H1 (cell line): ENCODE measurements around the gene CFHR3. TPM values are rescaled to one million over a fixed set of nuclear protein-coding genes. Genes with fewer than 3 reads are reported as not detected.

Experiments used
- CTCF ChIA-PET: fragments of 300-600 bp; sonication (Branson Sonifier 250); formaldehyde crosslinking; loops from one replicate; lab custom pipeline; 2021; ENCODE audit not compliant: partially characterized antibody; lab: Charles Lee
- POLR2A ChIA-PET: fragments of 300-600 bp; sonication (Branson Sonifier 250); formaldehyde crosslinking; loops from one replicate; lab custom pipeline; 2021; ENCODE audit warnings: inconsistent platforms; ENCODE audit not compliant: partially characterized antibody; lab: Charles Lee
- DNase-seq, 2 experiments: peaks; one replicate each; pipeline versions ENCODE4 v3.0.0 to v3.0.0-alpha.2; 2010 to 2022; ENCODE audit warnings: low spot score in 2 of 2, low read depth in 1 of 2, mixed read lengths in 1 of 2
- FAIRE-seq: peaks from 2 replicates; lab custom pipeline; 2011; peaks lifted over from hg19 to GRCh38; lab: Jason Lieb, UNC
- H2AFZ ChIP-seq: 2 replicates; pipeline ENCODE4 v1.8.1; 2012; ENCODE audit warnings: low read length, inconsistent platforms
- H2AK5ac ChIP-seq: 2 replicates; pipeline ENCODE4 v1.6.1; 2013; ENCODE audit warnings: low read depth, low read length
- H2BK120ac ChIP-seq: replicated peaks from 2 replicates; pipeline ENCODE3; 2013; ENCODE audit warnings: low read depth, low read length, inconsistent platforms
- H2BK12ac ChIP-seq: 2 replicates; pipeline ENCODE4 v1.6.1; 2013; ENCODE audit warnings: low read depth, low read length
- H2BK15ac ChIP-seq: 2 replicates; pipeline ENCODE4 v1.6.1; 2013; ENCODE audit warnings: low read length
- H2BK20ac ChIP-seq: 2 replicates; pipeline ENCODE4 v1.6.1; 2013; ENCODE audit warnings: low read length
- H2BK5ac ChIP-seq: 2 replicates; pipeline ENCODE4 v1.6.1; 2013; ENCODE audit warnings: low read depth, low read length
- H3K14ac ChIP-seq: 2 replicates; pipeline ENCODE4 v1.6.1; 2013; ENCODE audit warnings: inconsistent platforms; ENCODE audit not compliant: insufficient read length
- H3K18ac ChIP-seq: 2 replicates; pipeline ENCODE4 v1.6.1; 2013; ENCODE audit warnings: low read length; ENCODE audit errors: extremely low read depth
- H3K23ac ChIP-seq: 2 replicates; pipeline ENCODE4 v1.6.1; 2013; ENCODE audit warnings: inconsistent platforms; ENCODE audit not compliant: insufficient read length
- H3K23me2 ChIP-seq: 2 replicates; pipeline ENCODE4 v1.6.1; 2013; ENCODE audit warnings: low read depth, low read length
- H3K27ac ChIP-seq: 2 replicates; pipeline ENCODE4 v1.6.1; 2011; ENCODE audit warnings: low read depth, low read length, inconsistent platforms
- H3K27me3 ChIP-seq, 4 experiments: replicated peaks in 1 of 4; 1 replicate in 1 of 4; 2 replicates in 3 of 4; pipeline versions ENCODE4 v1.6.1 to v1.8.1; 2011 to 2013; ENCODE audit warnings: low read length in 3 of 4, mild to moderate bottlenecking in 3 of 4, inconsistent platforms in 2 of 4, mixed read lengths in 2 of 4, moderate library complexity in 1 of 4; ENCODE audit not compliant: control insufficient read depth in 3 of 4, insufficient read depth in 3 of 4; ENCODE audit errors: extremely low read depth in 1 of 4
- H3K36me3 ChIP-seq, 4 experiments: 2 replicates each; pipeline versions ENCODE4 v1.6.1 to v1.8.1; 2011 to 2013; ENCODE audit warnings: mild to moderate bottlenecking in 4 of 4, low read length in 3 of 4, moderate library complexity in 2 of 4, control low read depth in 1 of 4, inconsistent platforms in 1 of 4; ENCODE audit not compliant: insufficient read depth in 4 of 4, control insufficient read depth in 2 of 4
- H3K4ac ChIP-seq: replicated peaks from 2 replicates; pipeline ENCODE3; 2013; ENCODE audit warnings: low read length, low read depth, mixed read lengths, inconsistent platforms; ENCODE audit not compliant: insufficient read length
- H3K4me1 ChIP-seq, 4 experiments: replicated peaks in 1 of 4; 1 replicate in 1 of 4; 2 replicates in 3 of 4; pipeline versions ENCODE4 v1.6.1 to v1.8.1; 2011 to 2013; ENCODE audit warnings: low read length in 3 of 4, inconsistent platforms in 2 of 4, mixed read lengths in 1 of 4; ENCODE audit not compliant: insufficient read depth in 4 of 4, control insufficient read depth in 3 of 4
- H3K4me2 ChIP-seq, 2 experiments: 2 replicates each; pipeline versions ENCODE4 v1.6.1 to v1.8.1; 2011 to 2013; ENCODE audit warnings: low read depth in 2 of 2, low read length in 2 of 2, control low read depth in 1 of 2, inconsistent platforms in 1 of 2, mild to moderate bottlenecking in 1 of 2; ENCODE audit not compliant: insufficient read depth in 1 of 2
- H3K4me3 ChIP-seq, 4 experiments: fragments of 200-600, 300-600 bp in 1 of 4; sonication (generic), shearing (Covaris generic), sonication (Bioruptor Twin) in 1 of 4; 2 replicates each; pipeline versions ENCODE4 v1.5.1 to v1.8.1; 2011 to 2016; ENCODE audit warnings: low read length in 4 of 4, low read depth in 3 of 4, control low read depth in 2 of 4, inconsistent platforms in 2 of 4, mild to moderate bottlenecking in 2 of 4, mixed read lengths in 1 of 4, moderate library complexity in 1 of 4; ENCODE audit not compliant: insufficient read depth in 2 of 4; ENCODE audit errors: extremely low read depth in 1 of 4
- H3K56ac ChIP-seq: replicated peaks from 2 replicates; pipeline ENCODE3; 2013; ENCODE audit warnings: low read depth, mild to moderate bottlenecking, mixed read lengths, low read length, inconsistent platforms; ENCODE audit not compliant: insufficient read length
- H3K79me1 ChIP-seq: 2 replicates; pipeline ENCODE4 v1.6.1; 2013; ENCODE audit warnings: low read depth, low read length, control low read depth
- H3K79me2 ChIP-seq, 2 experiments: 2 replicates each; pipeline versions ENCODE4 v1.6.1 to v1.8.1; 2012 to 2013; ENCODE audit warnings: low read length in 2 of 2, mild to moderate bottlenecking in 2 of 2, inconsistent platforms in 1 of 2; ENCODE audit not compliant: insufficient read depth in 2 of 2, control insufficient read depth in 1 of 2
- H3K9ac ChIP-seq, 4 experiments: replicated peaks in 1 of 4; 1 replicate in 1 of 4; 2 replicates in 3 of 4; pipeline versions ENCODE4 v1.6.1 to v1.8.1; 2011 to 2013; ENCODE audit warnings: low read depth in 3 of 4, low read length in 3 of 4, control low read depth in 2 of 4, mild to moderate bottlenecking in 2 of 4, moderate library complexity in 2 of 4, inconsistent platforms in 1 of 4; ENCODE audit errors: extremely low read depth in 1 of 4
- H3K9me3 ChIP-seq, 2 experiments: 2 replicates each; pipeline versions ENCODE4 v1.6.1 to v1.8.1; 2012 to 2013; ENCODE audit warnings: mild to moderate bottlenecking in 2 of 2, moderate library complexity in 2 of 2, control low read depth in 1 of 2, inconsistent platforms in 1 of 2, low read depth in 1 of 2, low read length in 1 of 2, mixed read lengths in 1 of 2; ENCODE audit not compliant: insufficient read depth in 2 of 2
- H4K20me1 ChIP-seq, 2 experiments: replicated peaks in 1 of 2; 2 replicates each; pipeline versions ENCODE3 to v1.8.1; 2011 to 2013; ENCODE audit warnings: inconsistent platforms in 2 of 2, low read length in 2 of 2, mild to moderate bottlenecking in 1 of 2; ENCODE audit not compliant: insufficient read depth in 2 of 2, control insufficient read depth in 1 of 2
- H4K5ac ChIP-seq: 2 replicates; pipeline ENCODE4 v1.6.1; 2013; ENCODE audit warnings: low read length, low read depth, mixed read lengths, inconsistent platforms; ENCODE audit not compliant: insufficient read length
- H4K8ac ChIP-seq: 2 replicates; pipeline ENCODE4 v1.8.0; 2013; ENCODE audit warnings: mild to moderate bottlenecking, moderate library complexity, low read length, inconsistent platforms; ENCODE audit not compliant: insufficient read depth; ENCODE audit errors: extremely low read depth
- H4K91ac ChIP-seq: replicated peaks from 2 replicates; pipeline ENCODE3; 2013; ENCODE audit warnings: low read length, mixed read lengths, inconsistent platforms; ENCODE audit not compliant: insufficient read length
- CREB1 ChIP-seq: IDR thresholded peaks from 2 replicates; pipeline ENCODE4 v1.6.1; 2012; ENCODE audit warnings: inconsistent platforms
- EZH2 ChIP-seq: fragments of 200-600 bp; sonication (generic); IDR thresholded peaks from 2 replicates; pipeline ENCODE4 v1.7.1; 2012; ENCODE audit warnings: low read depth, mild to moderate bottlenecking, moderate library complexity, low read length, inconsistent platforms; ENCODE audit not compliant: severe bottlenecking
- PHF8 ChIP-seq: fragments of 200-600 bp; sonication (generic); conservative IDR thresholded peaks from 2 replicates; pipeline ENCODE4 v1.7.1; 2012; ENCODE audit warnings: low read depth, mild to moderate bottlenecking, inconsistent platforms, low read length, moderate library complexity
- POU5F1 ChIP-seq: IDR thresholded peaks from 2 replicates; pipeline ENCODE4 v1.6.1; 2011; ENCODE audit warnings: low read depth, mild to moderate bottlenecking, low read length, moderate library complexity
- TBP ChIP-seq: IDR thresholded peaks from 2 replicates; pipeline ENCODE4 v1.6.1; 2011; ENCODE audit warnings: low read depth, low read length, improper control_type of control experiment
- TEAD4 ChIP-seq: IDR thresholded peaks from 2 replicates; pipeline ENCODE4 v1.6.1; 2012; ENCODE audit warnings: low read depth, low read length, inconsistent platforms, mixed read lengths
- WGBS, 2 experiments: shearing (Covaris generic) in 1 of 2; methylation state at CpG; one replicate each; pipeline versions ENCODE4 v1.1.6 to v1.1.7; 2013 to 2015; ENCODE audit warnings: low lambda C conversion rate in 2 of 2, mixed read lengths in 2 of 2, inconsistent platforms in 1 of 2, low coverage in 1 of 2, missing lambda C conversion rate in 1 of 2; ENCODE audit not compliant: insufficient replicate concordance in 2 of 2, insufficient coverage in 1 of 2, insufficient read length in 1 of 2; ENCODE audit errors: extremely low coverage in 1 of 2, missing lambda C conversion rate in 1 of 2; 5-methylcytosine and 5-hydroxymethylcytosine counted together
- polyA plus RNA-seq, 7 experiments: library from polyadenylated mRNA; depleted of rRNA in 3 of 7; stranded (reverse) in 5 of 7; unstranded in 2 of 7; fragments of >200 nt in 5 of 7; fragments of 200-250 nt in 2 of 7; gene quantifications; 1 replicate in 5 of 7; 2 replicates in 1 of 7; 4 replicates in 1 of 7; pipeline versions ENCODE4 v1.2.1 to v1.2.3, GENCODE V29; 2011 to 2013; ENCODE audit warnings: missing spikeins in 2 of 7, mixed read lengths in 2 of 7
- total RNA-seq: library from RNA; stranded (reverse); fragmentation: NEBNext Ultra II Directional; extraction: Animal tissue kit (Norgen Biotek cat#: 25700); gene quantifications from 2 replicates; pipeline ENCODE4 v1.2.1, GENCODE V29; 2021
- TF ChIP-seq, protein P1 (sequence below): IDR thresholded peaks from 2 replicates; pipeline ENCODE4 v1.6.1; 2012; ENCODE audit warnings: inconsistent platforms
- TF ChIP-seq, protein P2 (sequence below): IDR thresholded peaks from 2 replicates; pipeline ENCODE4 v1.6.1; 2012; ENCODE audit warnings: low read length, inconsistent platforms

Gene CFHR3
- total and polyA plus RNA-seq, 2 of the 8 experiments (the other 6 are each of a cell fraction or from before 2014, with no cell fraction given): 0.20 to 0.52 TPM

GRCh38 chr1:196733091-196733970 is 41.3 kb upstream of the CFHR3 start:
- H4K5ac ChIP-seq: no peak overlapping the region
- H3K4ac ChIP-seq: no peak overlapping the region
- no peak overlapping the region for H2AK5ac ChIP-seq
- H4K20me1 ChIP-seq: no peaks in the 10 kb centered on the region
- no peak overlapping the region for H3K23ac ChIP-seq
- POLR2A ChIA-PET: no interaction called here
- H3K27me3 ChIP-seq: no peaks in the 10 kb centered on the region
- H2BK12ac ChIP-seq: no peak overlapping the region
- no peak overlapping the region for H3K9ac ChIP-seq
- no peak overlapping the region for H4K91ac ChIP-seq
- H3K79me1 ChIP-seq: no peaks in the 10 kb centered on the region
- no peak overlapping the region for H4K8ac ChIP-seq
- H3K36me3 ChIP-seq: no peaks in the 10 kb centered on the region
- H3K9me3 ChIP-seq: peaks cover 6% of the 10 kb centered on the region in 2 experiments; a peak in 2 of 4 replicates
- H2BK20ac ChIP-seq: no peak overlapping the region
- WGBS, 2 experiments: 92% methylated on average over 11 of the region's 11 CpGs; no CpG with 5 or more reads in 1 of the 2 experiments
- no peak overlapping the region for H2BK15ac ChIP-seq
- H3K23me2 ChIP-seq: no peaks in the 10 kb centered on the region; the same call in 1 of the 2 replicates
- TF ChIP-seq TEAD4 (no peak), TBP (no peak), CREB1 (no peak), EZH2 (no peak), PHF8 (no peak), POU5F1 (no peak)
- TF ChIP-seq, protein P1, sequence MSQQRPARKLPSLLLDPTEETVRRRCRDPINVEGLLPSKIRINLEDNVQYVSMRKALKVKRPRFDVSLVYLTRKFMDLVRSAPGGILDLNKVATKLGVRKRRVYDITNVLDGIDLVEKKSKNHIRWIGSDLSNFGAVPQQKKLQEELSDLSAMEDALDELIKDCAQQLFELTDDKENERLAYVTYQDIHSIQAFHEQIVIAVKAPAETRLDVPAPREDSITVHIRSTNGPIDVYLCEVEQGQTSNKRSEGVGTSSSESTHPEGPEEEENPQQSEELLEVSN: no peak
- TF ChIP-seq, protein P2, sequence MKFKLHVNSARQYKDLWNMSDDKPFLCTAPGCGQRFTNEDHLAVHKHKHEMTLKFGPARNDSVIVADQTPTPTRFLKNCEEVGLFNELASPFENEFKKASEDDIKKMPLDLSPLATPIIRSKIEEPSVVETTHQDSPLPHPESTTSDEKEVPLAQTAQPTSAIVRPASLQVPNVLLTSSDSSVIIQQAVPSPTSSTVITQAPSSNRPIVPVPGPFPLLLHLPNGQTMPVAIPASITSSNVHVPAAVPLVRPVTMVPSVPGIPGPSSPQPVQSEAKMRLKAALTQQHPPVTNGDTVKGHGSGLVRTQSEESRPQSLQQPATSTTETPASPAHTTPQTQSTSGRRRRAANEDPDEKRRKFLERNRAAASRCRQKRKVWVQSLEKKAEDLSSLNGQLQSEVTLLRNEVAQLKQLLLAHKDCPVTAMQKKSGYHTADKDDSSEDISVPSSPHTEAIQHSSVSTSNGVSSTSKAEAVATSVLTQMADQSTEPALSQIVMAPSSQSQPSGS: no peak
- TF ChIP-seq, all 59 proteins: peak for 0
- H3K4me2 ChIP-seq: no peak overlapping the region
- H3K4me3 ChIP-seq: no peak overlapping the region
- H2BK120ac ChIP-seq: no peak overlapping the region
- DNase-seq: no peak
- H3K4me1 ChIP-seq: peaks cover 0 to 3% (median 0%) of the 10 kb centered on the region in 4 experiments; a peak in 1 of 7 replicates
- no peak for FAIRE-seq
- no peak overlapping the region for H2BK5ac ChIP-seq
- no peak overlapping the region for H3K27ac ChIP-seq
- no peaks in the 10 kb centered on the region for H3K79me2 ChIP-seq
- H2AFZ ChIP-seq: no peak overlapping the region
- no peak overlapping the region for H3K14ac ChIP-seq
- H3K56ac ChIP-seq: no peak overlapping the region
- H3K18ac ChIP-seq: no peak overlapping the region
- CTCF ChIA-PET: interaction anchor here (0.6 to 2.8 kb wide), 11 partner anchors 10 to 587 kb away, joined by 3 to 21 read pairs (median 4); partner anchors contain the start of gene CFHR4
